ENCODE results near the gene FANCM.

- TF ChIP-seq CTCF (conservative IDR thresholded peaks at IDR 0.05; ENCODE audit: low read depth, low read length), result peak; percentile 37; the same call in 1 of the 2 replicates
- TF ChIP-seq EZH2 (IDR thresholded peaks at IDR 0.05; ENCODE audit: low read length, unreplicated experiment), result no peak
- no peak for TF ChIP-seq EZH2phosphoT487 (IDR thresholded peaks at IDR 0.05; ENCODE audit: borderline replicate concordance, low read length)
Measured at GRCh38 chr14:45201905-45202304, 66.2 kb downstream of the FANCM start.
